GM18867 (cell line): ENCODE results near the gene FAR2.
"Not testable (repeated sequence)": the region's sequence is repeated elsewhere in the genome, so short reads cannot be mapped to it uniquely, and the experiment has no call there.

Source experiments
- ATAC-seq: cut with Tn5 transposase; IDR thresholded peaks from one replicate; pipeline ENCODE4 v1.9.1; 2021; ENCODE audit warnings: mild to moderate bottlenecking, moderate library complexity; ENCODE audit not compliant: unreplicated experiment

FAR2 gene

DNA sequence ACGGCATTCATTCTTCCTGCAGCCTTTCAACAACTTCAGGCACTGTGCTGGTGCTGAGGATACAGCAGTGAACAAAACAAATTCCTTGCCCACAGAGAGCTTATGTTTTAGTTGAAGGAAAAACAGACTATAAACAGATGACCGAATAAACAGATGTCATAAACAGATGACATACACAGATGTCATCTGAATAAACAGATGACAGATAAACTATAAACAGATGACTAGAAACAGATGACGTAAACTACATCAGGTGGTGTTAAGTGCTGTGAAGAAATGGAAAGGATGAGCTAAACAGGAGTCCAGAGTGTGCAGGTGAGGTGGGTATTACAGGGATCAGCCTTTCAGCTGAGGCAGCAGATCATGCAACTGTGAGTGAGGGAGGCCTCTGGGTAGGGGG, 80.9 kb downstream of the FAR2 start:
- no peak for ATAC-seq

DNA sequence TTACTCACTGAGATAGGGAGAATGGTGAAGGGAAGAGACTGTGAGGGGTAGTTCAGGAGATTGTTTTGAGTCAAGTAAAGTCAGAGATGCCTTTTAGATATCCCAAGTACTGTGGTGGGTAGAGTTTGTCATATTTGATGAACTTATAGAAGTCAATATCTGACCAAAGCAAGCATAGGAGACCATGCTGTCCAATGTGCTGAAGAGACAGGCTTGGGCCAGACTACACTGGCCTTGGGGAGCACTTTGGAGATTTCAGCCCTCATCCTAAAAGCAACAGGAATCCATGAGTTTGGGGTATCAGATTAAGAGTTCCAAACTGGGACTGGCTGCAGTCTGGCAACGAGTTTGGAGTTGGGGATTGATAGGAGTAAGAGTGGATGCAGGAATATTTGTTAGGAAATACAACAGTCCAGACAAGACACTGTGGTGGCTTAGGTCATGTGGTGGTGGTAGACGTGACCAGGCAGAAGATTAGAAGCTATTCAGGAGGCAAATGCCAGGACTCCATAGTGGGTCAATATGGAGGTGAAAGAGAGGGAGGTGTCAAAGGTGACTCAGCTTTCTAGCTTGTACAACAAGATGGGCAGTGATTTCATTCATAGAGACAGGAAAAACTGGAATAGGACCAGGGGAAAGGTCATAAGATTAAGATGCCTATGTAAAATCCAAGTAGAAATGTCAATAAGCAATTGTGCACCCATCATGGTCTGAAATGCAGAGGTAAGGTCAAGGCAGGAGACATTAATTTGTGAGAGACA, 81.9 kb downstream of the FAR2 start:
- no peak for ATAC-seq

DNA sequence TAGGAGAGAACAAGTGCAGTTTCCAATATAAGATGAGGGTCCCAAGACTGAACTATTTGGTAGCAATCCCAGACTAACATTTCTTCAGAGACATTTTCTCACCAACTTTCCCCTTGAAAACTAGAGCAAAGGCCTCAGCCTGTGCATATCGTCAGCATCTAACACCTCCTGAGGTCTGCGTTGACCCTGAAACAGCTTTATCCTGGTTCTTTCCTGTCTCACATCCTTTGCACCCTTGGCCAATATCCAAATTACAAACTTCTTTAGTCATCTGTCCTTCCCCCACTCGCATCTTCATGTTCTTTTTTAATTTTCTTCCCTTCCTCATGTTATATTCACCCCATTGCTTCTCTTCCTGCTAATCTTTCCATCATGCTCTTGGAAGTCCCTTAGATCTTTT, 83.0 kb downstream of the FAR2 start:
- ATAC-seq = no peak

DNA sequence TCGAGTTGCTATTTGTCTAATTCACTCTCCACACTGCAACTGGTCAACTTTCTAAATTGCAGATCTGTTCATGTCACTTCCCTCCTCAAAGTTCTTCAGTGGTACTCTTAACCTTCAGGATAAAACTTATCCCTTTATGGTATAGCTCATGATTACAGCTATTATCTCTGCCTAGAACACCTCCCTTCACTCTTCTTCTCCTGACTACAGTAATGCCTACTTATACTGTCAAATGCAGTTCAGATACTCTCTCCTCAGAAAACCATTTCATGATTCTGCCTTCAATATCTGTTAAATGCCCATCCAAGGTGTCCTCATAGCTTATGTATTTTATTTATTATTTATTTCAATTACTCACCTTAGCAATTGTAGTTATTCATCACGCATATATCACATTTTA, 85.5 kb downstream of the FAR2 start:
- no peak for ATAC-seq

DNA sequence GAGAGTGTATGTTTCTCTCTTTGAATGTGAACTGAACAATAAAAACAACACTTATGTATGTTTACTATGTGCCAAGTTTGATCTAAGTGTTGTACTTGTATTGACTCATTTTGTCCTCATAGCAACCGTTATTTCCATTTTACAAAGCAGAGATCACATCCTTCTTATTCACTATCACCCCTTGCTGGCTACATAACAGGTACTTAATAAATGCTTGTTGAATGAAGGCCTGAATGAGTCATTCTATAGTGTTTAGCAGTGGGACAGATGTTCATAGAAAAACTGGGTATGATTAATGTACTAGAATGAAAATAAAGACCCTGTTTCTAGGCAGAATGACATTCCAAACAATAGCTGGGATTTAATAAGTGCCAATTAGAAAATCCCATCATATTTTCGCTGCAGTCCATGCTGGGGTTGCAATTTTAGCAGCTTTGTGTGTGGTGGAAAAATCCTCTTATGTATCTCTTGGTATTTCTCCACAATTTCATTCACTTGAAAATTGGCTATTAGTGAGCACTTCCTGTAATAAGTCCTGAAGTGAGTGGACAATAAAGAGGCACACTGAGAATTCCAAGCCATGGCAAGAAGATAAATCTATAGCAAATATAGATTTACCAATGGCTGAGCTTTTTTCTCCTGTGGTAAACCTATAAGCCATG, 86.0 kb downstream of the FAR2 start:
- no peak for ATAC-seq

DNA sequence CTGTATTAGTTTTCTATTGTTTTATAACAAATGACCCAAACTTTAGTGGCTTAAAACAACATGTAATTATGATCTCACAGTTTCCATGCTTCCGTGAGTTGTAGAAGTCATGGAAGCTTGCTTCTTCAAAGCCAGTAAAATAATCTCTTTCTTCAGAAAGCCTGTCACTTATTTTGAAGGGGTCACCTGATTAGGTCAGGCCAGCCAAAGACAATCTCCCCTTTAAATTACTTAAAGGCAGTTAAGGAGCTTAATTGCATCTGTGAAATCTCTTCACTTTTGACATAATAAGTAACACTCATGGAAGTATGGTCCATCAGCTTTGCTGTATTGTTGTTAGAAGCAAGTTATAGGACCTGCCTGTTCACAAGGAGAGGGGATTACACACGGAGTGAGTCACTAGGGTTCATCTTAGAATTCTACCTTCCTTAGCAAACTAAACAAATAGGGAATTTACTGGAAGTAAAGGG, 89.8 kb downstream of the FAR2 start:
- ATAC-seq = no peak

DNA sequence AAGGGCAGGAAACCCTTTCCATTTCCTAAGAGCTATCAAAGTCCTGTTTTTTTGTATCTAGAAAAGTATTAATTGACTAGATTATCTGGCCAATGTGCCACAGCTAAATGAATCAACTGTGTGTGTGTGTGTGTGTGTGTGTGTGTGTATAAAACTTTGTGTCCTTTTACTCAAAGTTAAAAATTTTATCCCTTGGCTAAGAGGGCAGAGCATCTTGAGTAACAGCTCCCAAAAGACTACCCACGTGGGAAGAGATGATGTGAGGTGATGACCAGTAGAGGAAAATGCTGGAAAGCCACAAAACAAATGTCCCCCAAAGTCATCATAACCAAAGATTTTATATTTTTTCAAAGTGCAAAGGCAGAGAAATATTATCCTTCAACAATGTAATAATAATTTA, 90.3 kb downstream of the FAR2 start:
- ATAC-seq = no peak

DNA sequence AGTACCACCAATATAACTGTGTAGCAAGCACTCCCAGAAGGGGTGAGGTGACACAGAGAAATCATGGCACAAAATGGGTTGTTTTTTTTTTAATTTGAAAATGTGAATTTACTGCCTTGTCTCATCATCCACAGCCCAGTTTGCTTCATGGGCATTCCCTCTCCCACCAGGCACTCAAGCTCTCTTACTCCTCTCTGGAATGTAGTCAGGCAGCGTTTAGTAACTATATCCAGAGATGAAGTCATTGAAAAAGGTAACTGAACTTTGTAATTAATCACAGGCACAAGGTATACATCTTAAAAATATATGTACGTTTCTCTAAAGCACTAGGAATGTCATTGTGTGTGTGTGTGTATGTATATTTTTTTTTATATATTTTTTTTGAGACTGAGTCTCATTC, 91.4 kb downstream of the FAR2 start:
- ATAC-seq = no peak

DNA sequence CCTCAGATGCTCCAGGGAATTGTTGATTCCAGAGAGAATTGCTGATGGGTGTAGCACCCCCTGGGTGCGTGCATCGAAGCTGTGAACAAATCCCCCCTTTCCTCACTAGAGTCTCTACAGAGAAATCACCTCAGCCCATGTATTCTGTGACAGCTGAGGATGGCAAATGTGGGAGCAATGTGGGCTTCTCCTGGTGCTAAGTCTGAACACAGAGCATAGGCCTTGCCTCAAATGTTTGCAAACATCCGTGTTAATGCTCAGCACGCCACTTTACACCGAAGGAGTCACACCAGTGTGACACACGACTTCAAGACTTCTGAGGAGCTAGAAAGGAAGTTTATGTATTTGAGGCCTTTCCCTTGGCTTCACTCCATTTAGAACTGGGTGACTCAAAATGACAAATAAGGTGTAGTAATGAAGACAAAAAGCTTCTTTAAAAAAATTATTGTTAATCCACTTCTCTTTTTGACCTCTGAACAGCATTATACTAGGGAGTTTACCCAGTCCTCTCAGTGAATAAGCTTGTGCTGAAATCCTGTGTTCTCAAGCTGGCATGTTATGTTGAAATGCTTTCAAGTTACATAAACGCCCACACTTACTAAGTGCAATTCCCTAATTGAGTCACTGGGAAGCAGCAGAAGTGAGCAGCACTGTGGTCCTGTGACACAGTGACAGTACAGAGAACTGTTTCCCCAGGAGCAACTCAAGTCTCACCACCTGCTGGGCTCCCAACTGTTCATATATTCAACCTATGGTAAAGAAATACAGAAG, 92.9 kb downstream of the FAR2 start:
- ATAC-seq = peak; percentile 82

DNA sequence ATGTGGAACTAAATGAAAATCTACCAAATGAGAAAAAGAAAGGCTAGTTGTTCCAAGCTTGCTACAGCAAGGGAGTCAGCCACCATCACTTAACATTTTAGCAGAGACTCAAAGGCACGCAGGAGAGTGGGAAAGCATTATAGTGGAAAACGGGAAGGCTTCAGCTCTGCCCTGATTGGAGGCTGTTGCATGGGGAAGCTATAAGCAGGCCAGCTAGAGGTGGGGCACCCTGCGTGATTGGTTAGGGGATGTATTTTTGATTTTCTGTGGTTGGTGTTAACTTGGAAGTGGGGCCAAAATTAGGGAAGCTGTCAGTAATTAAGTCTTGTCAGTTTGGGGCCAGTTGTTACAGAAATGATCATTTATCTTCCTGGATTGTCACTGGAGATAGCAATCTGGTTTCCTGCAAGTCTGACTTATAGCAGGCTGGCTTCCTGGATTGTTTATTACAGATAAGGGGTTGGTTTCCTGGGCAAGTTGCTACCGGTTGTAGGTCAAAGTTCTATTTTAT, 93.9 kb downstream of the FAR2 start:
- ATAC-seq = no peak

DNA sequence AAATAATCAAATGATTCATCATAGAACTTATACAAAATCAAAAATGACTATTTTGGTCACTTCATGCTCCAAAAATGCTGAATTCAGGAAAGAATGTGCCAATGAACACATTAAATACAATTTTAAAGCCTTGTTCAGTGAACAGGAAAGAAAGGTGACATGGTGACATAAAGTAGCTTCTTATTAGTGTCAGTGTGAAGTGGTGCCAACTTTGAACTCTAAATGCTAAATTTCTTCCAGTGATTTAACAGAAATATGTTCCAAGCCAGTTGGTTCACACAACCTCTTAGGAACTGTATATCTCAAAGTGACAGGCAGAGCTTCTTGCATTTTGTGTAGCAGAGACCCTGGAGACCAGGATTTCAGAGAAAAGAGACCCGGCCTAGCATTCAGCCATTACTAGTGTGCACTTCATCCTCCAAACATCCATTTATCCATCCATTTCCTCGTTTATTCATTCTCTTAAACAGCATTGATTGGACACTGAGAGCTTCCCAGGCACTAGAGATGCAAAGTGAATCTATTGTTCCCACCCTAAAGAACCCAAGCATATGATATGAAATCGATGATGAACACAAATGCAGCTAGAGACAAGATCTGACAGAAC, 95.2 kb downstream of the FAR2 start:
- no peak for ATAC-seq

DNA sequence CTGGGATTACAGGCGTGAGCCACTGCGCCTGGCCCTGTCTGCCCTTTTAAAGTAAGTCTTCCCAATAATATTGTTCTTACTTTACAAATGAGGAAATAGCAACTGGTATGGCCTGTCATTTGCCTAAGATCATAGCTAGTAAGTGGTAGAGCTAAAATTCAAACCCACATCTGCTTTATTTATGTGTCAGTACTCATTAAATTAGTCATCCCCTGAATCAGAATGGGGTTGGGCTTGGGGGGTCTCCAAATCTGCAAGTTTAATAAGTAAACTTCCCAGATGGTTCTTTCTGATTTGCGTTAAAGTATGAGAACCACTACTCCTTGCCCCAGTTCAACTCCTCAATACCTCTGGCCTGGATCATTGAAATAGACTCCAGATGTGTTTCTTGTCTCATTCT, 96.2 kb downstream of the FAR2 start:
- ATAC-seq = peak; percentile 28

DNA sequence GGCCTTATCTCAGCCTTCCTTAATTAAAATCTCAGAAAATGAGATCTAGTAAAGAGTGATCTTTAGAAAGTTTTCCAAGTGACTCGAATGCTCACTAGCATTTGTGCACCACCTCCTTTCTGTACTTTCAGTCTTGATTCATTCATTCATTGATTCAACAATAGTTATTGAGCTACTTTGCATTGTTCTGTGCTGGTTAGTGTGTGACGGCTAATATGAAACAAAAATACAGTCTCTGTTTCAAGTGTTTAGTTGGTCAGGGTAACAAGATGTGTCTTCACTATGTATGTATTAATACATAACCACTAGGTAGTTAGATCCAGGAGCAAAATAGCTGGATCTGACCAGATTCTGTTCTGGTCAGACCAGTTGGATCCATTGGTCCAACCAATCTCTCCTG, 100.9 kb downstream of the FAR2 start:
- no peak for ATAC-seq

DNA sequence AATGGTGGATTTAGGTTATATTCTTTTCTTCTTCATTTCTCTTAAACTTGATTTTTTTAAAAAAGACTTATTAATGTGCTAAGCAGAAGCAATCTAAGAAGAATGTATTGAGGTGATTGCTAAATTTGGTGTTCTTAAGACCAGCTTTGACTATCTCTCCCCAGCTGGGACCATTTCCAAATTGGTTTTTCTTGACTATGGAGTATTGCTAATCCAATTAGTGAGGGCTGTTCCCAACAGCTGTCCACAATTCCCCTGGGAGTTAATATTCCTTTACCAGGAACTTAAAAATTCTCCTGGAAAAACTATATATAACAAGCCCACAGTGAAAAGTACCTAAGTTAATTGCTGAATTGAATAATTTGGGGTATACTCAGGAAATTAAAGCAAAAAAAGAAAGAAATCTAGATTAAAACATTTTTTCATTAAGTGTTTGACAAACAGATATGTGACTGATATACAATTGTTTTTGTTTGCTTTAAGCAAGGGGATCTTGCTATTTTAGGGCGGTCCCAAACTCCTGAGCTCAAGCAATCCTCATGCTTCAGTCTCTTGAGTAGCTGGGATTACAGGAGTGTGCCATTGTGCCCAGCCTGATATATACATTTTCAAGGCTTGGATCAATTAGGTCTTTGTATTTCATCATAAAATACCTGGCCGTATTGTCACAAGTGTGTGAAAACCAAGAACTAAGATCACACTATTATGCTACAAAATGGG, 105.0 kb downstream of the FAR2 start:
- no peak for ATAC-seq

DNA sequence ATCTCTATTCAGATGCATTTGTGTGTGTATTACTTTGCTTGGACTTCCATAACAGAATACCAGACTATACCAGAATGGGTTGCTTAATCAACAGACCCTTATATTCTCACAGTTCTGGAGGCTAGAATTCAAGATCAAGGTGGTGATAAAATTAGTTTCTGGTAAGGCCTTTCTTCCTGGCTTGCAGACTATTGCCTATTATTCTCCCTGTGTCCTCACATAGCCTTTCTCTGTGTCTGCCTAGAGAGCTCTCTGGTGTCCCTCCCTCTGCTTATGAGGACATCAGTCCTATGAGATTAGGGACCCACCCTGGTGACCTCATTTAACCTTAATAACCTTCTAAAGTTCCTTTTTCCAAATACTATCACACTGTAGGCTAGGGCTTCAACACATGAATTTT, 106.0 kb downstream of the FAR2 start:
- ATAC-seq = no peak

DNA sequence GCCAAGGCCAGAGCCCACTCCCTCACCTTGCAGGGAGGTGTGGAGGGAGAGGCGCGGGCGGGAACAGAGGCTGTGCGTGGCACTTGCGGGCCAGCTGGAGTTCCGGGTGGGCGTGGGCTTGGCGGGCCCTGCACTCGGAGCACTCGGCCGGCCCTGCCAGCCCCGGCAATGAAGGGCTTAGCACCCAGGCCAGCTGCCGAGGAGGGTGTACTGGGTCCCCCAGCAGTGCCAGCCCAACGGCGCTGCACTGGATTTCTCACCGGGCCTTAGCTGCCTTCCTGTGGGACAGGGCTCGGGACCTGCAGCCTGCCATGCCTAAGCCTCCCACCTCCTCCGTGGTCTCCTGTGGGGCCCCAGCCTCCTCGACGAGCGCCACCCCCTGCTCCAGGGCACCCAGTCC, 107.5 kb downstream of the FAR2 start:
- no peak for ATAC-seq

DNA sequence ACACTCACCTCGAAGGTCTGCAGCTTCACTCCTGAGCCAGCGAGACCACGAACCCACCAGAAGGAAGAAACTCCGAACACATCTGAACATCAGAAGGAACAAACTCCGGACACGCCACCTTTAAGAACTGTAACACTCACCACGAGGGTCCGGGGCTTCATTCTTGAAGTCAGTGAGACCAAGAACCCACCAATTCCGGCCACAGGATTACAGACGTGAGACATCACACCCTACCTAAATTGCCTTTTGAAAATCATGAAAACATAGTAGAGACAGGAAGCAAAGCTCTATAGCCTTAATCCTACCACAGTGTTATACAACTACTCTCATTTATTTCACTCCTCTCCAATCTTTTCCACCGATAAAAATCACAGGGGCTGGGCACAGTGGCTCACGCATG, 108.6 kb downstream of the FAR2 start:
- ATAC-seq = not testable (repeated sequence)

DNA sequence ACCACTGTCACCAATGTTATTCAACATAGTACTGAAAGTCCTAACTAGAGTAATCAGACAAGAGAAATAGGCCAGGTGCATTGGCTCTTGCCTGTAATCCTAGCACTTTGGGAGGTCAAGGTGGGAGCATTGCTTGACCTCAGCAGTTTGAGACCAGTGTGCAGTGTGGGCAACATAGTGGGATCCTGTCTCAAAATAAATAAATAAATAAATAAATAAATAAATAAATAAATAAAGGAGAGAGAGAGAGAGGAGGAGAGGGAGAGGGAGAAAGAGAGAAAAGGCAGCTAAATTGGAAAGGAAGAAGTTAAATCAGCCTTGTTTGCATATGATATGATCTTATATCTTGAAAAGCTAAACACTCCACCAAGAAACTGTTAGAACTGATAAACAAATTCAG, 115.3 kb downstream of the FAR2 start:
- ATAC-seq = no peak

DNA sequence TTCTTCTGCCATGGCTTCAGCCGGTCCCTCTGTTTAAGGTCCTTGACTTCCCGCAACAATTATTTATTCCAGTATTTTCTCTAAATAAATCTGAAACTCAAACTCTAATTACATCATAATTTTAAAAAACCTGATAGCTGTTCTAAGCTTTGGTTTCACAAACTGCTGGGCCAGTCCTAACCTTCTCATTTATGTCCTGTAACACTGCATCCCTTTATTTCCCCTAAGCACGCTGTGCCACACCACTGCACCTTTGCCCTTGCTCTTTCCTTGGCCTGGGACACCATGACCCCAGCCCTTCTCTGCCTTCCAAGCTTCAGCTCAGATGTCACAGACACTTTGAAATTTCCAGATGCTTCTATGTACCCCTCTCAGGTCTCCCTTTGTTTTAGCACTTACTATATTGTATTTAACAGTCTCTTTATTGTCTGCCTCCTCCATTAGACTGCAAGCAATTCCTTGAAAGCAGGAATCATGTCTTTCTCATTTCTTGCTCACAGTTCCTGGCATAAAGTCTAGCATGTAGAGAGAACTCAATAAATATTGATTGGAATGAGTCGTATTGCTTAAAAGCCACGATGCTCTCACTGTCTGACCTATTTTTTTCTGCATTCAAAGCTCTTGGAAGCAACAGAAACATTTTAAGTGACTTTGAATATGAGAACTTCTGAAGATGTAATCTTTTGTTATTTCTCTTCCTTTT, 120.8 kb downstream of the FAR2 start:
- ATAC-seq = no peak

DNA sequence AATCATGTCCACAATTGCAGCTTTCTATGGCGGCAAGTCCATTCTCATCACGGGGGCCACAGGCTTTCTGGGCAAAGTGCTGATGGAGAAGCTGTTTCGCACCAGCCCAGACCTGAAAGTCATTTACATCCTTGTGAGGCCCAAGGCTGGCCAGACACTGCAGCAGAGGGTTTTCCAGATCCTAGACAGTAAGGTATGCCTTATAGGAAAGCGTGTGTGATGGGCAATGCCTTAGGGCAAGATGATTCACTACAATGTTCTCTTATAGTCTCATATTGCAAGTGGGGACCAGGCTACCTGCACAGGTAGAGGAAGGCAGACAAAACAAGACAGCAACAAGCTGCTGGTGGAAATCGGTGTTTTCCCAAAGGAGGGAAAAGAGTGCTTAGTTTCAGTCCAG, 121.4 kb downstream of the FAR2 start:
- ATAC-seq = no peak
